Measurements from ENCODE around the gene MYO5B.

DNA sequence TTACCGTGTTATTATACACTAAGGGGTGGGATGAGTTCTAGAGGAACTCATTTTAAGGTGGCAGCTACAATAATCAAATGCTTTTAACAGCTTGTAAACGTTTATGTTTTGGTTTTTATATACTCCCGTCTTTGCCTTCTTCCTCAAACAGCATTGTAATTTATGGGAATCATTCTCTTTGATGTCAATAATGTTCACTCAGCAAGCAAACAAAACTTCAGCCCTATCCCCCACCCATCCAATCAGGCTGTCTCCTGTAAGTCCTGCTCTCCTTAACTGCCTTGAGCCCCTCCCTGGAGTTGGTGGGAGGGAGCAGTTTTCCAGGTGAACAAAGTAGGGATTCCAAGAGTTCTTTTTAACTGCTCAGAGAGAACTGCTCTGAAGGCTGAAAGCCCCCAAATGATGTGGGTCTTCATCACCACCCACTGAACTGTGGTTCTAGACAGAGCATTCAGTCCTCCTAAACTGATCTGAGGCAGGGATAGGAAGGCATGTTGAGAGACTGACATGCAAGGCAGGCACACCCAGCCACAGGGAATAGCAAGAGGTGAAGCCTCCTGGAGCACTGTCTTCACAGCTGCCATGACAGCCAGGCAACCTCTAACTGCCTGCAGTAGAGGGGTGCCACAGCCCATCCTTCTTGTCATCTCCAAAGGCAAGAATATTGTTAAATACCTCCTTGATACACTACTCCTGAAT lies 17.5 kb downstream of the MYO5B start:
- TF ChIP-seq, protein P1, sequence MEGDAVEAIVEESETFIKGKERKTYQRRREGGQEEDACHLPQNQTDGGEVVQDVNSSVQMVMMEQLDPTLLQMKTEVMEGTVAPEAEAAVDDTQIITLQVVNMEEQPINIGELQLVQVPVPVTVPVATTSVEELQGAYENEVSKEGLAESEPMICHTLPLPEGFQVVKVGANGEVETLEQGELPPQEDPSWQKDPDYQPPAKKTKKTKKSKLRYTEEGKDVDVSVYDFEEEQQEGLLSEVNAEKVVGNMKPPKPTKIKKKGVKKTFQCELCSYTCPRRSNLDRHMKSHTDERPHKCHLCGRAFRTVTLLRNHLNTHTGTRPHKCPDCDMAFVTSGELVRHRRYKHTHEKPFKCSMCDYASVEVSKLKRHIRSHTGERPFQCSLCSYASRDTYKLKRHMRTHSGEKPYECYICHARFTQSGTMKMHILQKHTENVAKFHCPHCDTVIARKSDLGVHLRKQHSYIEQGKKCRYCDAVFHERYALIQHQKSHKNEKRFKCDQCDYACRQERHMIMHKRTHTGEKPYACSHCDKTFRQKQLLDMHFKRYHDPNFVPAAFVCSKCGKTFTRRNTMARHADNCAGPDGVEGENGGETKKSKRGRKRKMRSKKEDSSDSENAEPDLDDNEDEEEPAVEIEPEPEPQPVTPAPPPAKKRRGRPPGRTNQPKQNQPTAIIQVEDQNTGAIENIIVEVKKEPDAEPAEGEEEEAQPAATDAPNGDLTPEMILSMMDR (IDR thresholded peaks at IDR 0.05 in 2 of 3, conservative IDR thresholded peaks at IDR 0.05 in 1 of 3; ENCODE audit: borderline replicate concordance in 1 of 3, insufficient read depth in 1 of 3, low read depth in 2 of 3, low read length in 2 of 3): no peak
- TF ChIP-seq, protein P2, sequence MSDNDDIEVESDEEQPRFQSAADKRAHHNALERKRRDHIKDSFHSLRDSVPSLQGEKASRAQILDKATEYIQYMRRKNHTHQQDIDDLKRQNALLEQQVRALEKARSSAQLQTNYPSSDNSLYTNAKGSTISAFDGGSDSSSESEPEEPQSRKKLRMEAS (IDR thresholded peaks at IDR 0.05): no peak
- TF ChIP-seq POLR2A (IDR thresholded peaks at IDR 0.05; ENCODE audit: borderline replicate concordance, extremely low read depth, insufficient read depth, insufficient read length) (no peak), CEBPB (IDR thresholded peaks at IDR 0.05; ENCODE audit: low read depth) (no peak), JUND (IDR thresholded peaks at IDR 0.05) (no peak), ZNF274 (IDR thresholded peaks at IDR 0.05; ENCODE audit: low read depth, low read length) (no peak), EZH2 (IDR thresholded peaks at IDR 0.05) (no peak), SIN3A (IDR thresholded peaks at IDR 0.05; ENCODE audit: low read depth) (no peak), EGR1 (IDR thresholded peaks at IDR 0.05; ENCODE audit: low read depth) (no peak)
- TF ChIP-seq, protein P3, sequence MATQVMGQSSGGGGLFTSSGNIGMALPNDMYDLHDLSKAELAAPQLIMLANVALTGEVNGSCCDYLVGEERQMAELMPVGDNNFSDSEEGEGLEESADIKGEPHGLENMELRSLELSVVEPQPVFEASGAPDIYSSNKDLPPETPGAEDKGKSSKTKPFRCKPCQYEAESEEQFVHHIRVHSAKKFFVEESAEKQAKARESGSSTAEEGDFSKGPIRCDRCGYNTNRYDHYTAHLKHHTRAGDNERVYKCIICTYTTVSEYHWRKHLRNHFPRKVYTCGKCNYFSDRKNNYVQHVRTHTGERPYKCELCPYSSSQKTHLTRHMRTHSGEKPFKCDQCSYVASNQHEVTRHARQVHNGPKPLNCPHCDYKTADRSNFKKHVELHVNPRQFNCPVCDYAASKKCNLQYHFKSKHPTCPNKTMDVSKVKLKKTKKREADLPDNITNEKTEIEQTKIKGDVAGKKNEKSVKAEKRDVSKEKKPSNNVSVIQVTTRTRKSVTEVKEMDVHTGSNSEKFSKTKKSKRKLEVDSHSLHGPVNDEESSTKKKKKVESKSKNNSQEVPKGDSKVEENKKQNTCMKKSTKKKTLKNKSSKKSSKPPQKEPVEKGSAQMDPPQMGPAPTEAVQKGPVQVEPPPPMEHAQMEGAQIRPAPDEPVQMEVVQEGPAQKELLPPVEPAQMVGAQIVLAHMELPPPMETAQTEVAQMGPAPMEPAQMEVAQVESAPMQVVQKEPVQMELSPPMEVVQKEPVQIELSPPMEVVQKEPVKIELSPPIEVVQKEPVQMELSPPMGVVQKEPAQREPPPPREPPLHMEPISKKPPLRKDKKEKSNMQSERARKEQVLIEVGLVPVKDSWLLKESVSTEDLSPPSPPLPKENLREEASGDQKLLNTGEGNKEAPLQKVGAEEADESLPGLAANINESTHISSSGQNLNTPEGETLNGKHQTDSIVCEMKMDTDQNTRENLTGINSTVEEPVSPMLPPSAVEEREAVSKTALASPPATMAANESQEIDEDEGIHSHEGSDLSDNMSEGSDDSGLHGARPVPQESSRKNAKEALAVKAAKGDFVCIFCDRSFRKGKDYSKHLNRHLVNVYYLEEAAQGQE (IDR thresholded peaks at IDR 0.05; ENCODE audit: low read depth): no peak
- TF ChIP-seq, protein P4, sequence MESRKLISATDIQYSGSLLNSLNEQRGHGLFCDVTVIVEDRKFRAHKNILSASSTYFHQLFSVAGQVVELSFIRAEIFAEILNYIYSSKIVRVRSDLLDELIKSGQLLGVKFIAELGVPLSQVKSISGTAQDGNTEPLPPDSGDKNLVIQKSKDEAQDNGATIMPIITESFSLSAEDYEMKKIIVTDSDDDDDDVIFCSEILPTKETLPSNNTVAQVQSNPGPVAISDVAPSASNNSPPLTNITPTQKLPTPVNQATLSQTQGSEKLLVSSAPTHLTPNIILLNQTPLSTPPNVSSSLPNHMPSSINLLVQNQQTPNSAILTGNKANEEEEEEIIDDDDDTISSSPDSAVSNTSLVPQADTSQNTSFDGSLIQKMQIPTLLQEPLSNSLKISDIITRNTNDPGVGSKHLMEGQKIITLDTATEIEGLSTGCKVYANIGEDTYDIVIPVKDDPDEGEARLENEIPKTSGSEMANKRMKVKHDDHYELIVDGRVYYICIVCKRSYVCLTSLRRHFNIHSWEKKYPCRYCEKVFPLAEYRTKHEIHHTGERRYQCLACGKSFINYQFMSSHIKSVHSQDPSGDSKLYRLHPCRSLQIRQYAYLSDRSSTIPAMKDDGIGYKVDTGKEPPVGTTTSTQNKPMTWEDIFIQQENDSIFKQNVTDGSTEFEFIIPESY (IDR thresholded peaks at IDR 0.05; ENCODE audit: extremely low read depth, insufficient replicate concordance, low read length): no peak
